ENCODE measurements around the gene CLPTM1L.
"Not testable (repeated sequence)": the region's sequence is repeated elsewhere in the genome, so short reads cannot be mapped to it uniquely, and the experiment has no call there.

The CLPTM1L gene

DNA sequence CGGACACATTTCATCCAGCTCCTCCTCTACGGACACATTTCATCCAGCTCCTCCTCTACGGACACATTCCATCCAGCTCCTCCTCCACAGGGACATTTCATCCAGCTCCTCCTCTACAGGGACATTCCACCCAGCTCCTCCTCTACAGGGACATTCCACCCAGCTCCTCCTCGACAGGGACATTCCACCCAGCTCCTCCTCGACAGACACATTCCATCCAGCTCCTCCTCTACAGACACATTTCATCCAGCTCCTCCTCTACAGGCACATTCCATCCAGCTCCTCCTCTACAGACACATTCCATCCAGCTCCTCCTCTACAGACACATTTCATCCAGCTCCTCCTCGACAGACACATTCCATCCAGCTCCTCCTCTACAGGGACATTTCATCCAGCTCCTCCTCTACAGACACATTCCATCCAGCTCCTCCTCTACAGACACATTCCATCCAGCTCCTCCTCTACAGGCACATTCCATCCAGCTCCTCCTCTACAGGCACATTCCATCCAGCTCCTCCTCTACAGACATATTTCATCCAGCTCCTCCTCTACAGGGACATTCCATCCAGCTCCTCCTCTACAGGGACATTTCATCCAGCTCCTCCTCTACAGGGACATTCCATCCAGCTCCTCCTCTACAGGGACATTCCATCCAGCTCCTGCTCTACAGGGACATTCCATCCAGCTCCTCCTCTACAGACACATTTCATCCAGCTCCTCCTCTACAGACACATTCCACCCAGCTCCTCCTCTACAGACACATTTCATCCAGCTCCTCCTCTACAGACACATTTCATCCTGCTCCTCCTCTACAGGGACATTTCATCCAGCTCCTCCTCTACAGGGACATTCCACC is 17.8 kb downstream of the CLPTM1L start:
- peaks cover 14 to 22% of the 10 kb centered on the region in 2 donors for H3K4me1 ChIP-seq (ENCODE audit: control insufficient read depth in 1 of 2, insufficient read depth in 2 of 2, low read length in 2 of 2)

DNA sequence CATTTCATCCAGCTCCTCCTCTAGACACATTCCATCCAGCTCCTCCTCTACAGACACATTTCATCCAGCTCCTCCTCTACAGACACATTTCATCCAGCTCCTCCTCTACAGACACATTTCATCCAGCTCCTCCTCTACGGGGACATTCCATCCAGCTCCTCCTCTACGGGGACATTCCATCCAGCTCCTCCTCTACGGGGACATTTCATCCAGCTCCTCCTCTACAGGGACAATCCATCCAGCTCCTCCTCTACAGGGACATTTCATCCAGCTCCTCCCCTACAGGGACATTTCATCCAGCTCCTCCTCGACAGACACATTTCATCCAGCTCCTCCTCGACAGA is 18.4 kb downstream of the CLPTM1L start:
- not testable (repeated sequence) for H3K27me3 ChIP-seq (ENCODE audit: control insufficient read depth in 1 of 2, insufficient read depth in 2 of 2, low read length in 2 of 2); H3K27ac ChIP-seq (ENCODE audit: low read depth, low read length); H3K4me3 ChIP-seq (ENCODE audit: low read depth in 1 of 2, low read length in 2 of 2); H3K9ac ChIP-seq (ENCODE audit: low read depth in 1 of 2, low read length in 2 of 2); H3K9me3 ChIP-seq (ENCODE audit: control insufficient read depth in 1 of 2, low read length in 2 of 2)
- peaks cover 10 to 16% of the 10 kb centered on the region in 2 donors for H3K4me1 ChIP-seq (ENCODE audit: control insufficient read depth in 1 of 2, insufficient read depth in 2 of 2, low read length in 2 of 2)
- peaks cover 17 to 68% of the 10 kb centered on the region in 2 donors for H3K36me3 ChIP-seq (ENCODE audit: control insufficient read depth in 1 of 2, insufficient read depth in 2 of 2, low read length in 2 of 2)

More for the DNA sequence above, 17.8 kb downstream of the CLPTM1L start:
- H3K27ac ChIP-seq (ENCODE audit: low read depth, low read length); H3K9ac ChIP-seq (ENCODE audit: low read depth in 1 of 2, low read length in 2 of 2); H3K27me3 ChIP-seq (ENCODE audit: control insufficient read depth in 1 of 2, insufficient read depth in 2 of 2, low read length in 2 of 2); H3K4me3 ChIP-seq (ENCODE audit: low read depth in 1 of 2, low read length in 2 of 2); H3K9me3 ChIP-seq (ENCODE audit: control insufficient read depth in 1 of 2, low read length in 2 of 2): not testable (repeated sequence)
- peaks cover 22 to 68% of the 10 kb centered on the region in 2 donors for H3K36me3 ChIP-seq (ENCODE audit: control insufficient read depth in 1 of 2, insufficient read depth in 2 of 2, low read length in 2 of 2)

DNA sequence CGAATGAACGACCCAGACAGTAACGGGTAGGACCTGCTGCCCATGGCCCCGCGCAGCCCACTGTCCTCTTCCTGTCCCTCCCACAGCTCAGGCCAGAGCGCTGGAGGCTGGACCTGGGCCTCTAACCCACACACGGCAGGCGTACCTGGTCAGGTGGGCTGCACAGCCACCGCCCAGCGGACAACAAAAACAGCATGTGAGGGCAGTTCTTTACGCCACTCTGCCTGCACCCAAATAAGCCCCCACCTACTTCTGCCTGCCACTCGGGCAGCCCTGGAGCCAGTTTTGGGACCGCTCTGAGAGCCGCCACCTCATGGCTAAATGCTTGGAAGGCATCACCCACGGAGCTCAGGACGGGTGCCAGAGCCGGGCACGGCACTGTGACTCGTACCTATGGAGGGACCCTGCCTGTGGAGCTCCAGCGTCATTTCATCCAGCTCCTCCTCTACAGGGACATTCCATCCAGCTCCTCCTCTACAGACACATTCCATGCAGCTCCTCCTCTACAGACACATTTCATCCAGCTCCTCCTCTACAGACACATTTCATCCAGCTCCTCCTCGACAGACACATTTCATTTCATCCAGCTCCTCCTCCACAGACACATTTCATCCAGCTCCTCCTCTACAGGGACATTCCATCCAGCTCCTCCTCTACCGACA is 18.9 kb downstream of the CLPTM1L start:
- Histone ChIP-seq H3K27ac (ENCODE audit: low read depth, low read length) (no peak overlapping the region), H3K36me3 (ENCODE audit: control insufficient read depth in 1 of 2, insufficient read depth in 2 of 2, low read length in 2 of 2) (peaks cover 21 to 68% of the 10 kb centered on the region in 2 donors), H3K27me3 (ENCODE audit: control insufficient read depth in 1 of 2, insufficient read depth in 2 of 2, low read length in 2 of 2) (no peaks in the 10 kb centered on the region), H3K4me1 (ENCODE audit: control insufficient read depth in 1 of 2, insufficient read depth in 2 of 2, low read length in 2 of 2) (peaks cover 5 to 11% of the 10 kb centered on the region in 2 donors), H3K4me3 (ENCODE audit: low read depth in 1 of 2, low read length in 2 of 2) (no peak overlapping the region), H3K9ac (ENCODE audit: low read depth in 1 of 2, low read length in 2 of 2) (no peak overlapping the region), H3K9me3 (ENCODE audit: control insufficient read depth in 1 of 2, low read length in 2 of 2) (no peaks in the 10 kb centered on the region)

DNA sequence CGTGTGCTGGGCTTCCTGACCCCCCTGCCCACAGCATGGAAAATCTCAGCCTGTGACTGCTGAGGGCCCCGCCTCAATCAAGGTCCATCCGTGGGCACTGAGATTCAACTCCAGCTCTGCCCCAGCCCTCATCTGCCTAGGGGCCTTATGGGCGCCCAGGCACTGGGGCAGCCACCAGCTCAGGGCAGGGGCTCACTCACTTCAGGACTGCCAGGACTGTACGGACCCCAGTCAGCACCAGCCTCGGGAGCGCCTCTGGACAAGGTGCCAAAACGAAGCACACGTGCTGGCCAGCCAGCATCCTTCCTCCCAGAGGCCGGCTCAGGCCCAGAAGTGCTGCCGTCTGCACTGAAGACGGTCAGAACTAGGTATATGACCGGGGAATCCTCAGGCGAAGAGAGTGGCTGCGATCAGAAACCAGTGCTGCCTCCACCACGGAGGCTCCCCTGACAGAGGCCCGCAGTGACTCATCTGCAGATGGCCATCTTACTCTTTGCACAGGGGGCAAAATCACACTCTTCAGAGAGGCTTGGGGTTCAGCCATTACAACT is 19.6 kb downstream of the CLPTM1L start:
- H3K27ac ChIP-seq (ENCODE audit: low read depth, low read length): no peak overlapping the region
- no peaks in the 10 kb centered on the region for H3K9me3 ChIP-seq (ENCODE audit: control insufficient read depth in 1 of 2, low read length in 2 of 2)
- H3K4me1 ChIP-seq (ENCODE audit: control insufficient read depth in 1 of 2, insufficient read depth in 2 of 2, low read length in 2 of 2): peaks cover 0 to 5% of the 10 kb centered on the region in 2 donors
- H3K9ac ChIP-seq (ENCODE audit: low read depth in 1 of 2, low read length in 2 of 2): no peak overlapping the region
- H3K4me3 ChIP-seq (ENCODE audit: low read depth in 1 of 2, low read length in 2 of 2): no peak overlapping the region
- no peaks in the 10 kb centered on the region for H3K27me3 ChIP-seq (ENCODE audit: control insufficient read depth in 1 of 2, insufficient read depth in 2 of 2, low read length in 2 of 2)
- H3K36me3 ChIP-seq (ENCODE audit: control insufficient read depth in 1 of 2, insufficient read depth in 2 of 2, low read length in 2 of 2): peaks cover 27 to 70% of the 10 kb centered on the region in 2 donors

DNA sequence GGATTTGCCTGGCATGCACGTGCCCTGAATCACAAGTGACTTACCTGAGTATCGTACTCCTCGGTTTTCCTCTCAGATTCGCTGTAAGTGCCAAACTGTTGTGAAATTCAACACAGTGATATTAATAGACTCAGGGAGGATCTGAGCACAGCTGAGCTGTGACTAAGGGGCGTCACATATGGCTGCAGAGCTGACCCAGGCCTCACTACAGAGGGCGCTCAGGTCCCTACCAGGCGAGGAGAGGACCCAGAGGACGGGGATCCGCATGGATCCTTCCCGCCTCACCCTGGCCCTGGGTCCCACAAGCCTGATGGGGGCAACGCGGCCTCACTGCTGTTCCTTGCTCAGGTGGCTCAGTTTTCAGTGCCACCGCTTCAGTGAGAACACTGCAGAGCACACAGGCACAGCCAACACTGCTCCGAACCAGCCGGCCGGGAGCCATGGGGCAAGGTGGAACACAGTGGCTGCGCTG is 20.1 kb downstream of the CLPTM1L start:
- H3K4me3 ChIP-seq (ENCODE audit: low read depth in 1 of 2, low read length in 2 of 2): no peak overlapping the region
- no peak overlapping the region for H3K27ac ChIP-seq (ENCODE audit: low read depth, low read length)
- H3K4me1 ChIP-seq (ENCODE audit: control insufficient read depth in 1 of 2, insufficient read depth in 2 of 2, low read length in 2 of 2): peaks cover 0 to under 1% of the 10 kb centered on the region in 2 donors
- no peaks in the 10 kb centered on the region for H3K27me3 ChIP-seq (ENCODE audit: control insufficient read depth in 1 of 2, insufficient read depth in 2 of 2, low read length in 2 of 2)
- H3K9me3 ChIP-seq (ENCODE audit: control insufficient read depth in 1 of 2, low read length in 2 of 2): no peaks in the 10 kb centered on the region
- H3K36me3 ChIP-seq (ENCODE audit: control insufficient read depth in 1 of 2, insufficient read depth in 2 of 2, low read length in 2 of 2): peaks cover 27 to 70% of the 10 kb centered on the region in 2 donors
- no peak overlapping the region for H3K9ac ChIP-seq (ENCODE audit: low read depth in 1 of 2, low read length in 2 of 2)

DNA sequence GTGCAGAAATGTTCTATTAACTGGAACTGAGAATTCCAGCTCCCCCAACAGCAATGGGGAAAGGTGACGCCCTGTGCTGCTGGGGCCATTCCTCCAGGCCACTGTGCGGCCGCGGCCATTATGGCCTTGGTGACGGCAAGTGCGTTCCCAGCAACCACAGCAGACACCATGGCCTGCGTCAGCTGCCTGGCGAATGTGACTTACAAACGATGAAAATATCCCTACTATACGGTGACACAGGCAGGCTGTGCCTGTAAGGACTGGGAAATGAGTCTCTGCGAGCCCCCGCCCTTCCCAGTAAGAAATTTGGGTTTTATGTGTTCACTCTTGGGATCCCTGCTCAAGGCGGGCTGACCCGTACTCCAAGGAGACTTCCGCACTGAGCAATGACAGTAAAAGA is 20.6 kb downstream of the CLPTM1L start:
- H3K9me3 ChIP-seq (ENCODE audit: control insufficient read depth in 1 of 2, low read length in 2 of 2): no peaks in the 10 kb centered on the region
- peaks cover 27 to 74% of the 10 kb centered on the region in 2 donors for H3K36me3 ChIP-seq (ENCODE audit: control insufficient read depth in 1 of 2, insufficient read depth in 2 of 2, low read length in 2 of 2)
- peaks cover 3 to 5% of the 10 kb centered on the region in 2 donors for H3K4me1 ChIP-seq (ENCODE audit: control insufficient read depth in 1 of 2, insufficient read depth in 2 of 2, low read length in 2 of 2)
- no peak overlapping the region for H3K4me3 ChIP-seq (ENCODE audit: low read depth in 1 of 2, low read length in 2 of 2)
- no peak overlapping the region for H3K27ac ChIP-seq (ENCODE audit: low read depth, low read length)
- H3K9ac ChIP-seq (ENCODE audit: low read depth in 1 of 2, low read length in 2 of 2): no peak overlapping the region
- H3K27me3 ChIP-seq (ENCODE audit: control insufficient read depth in 1 of 2, insufficient read depth in 2 of 2, low read length in 2 of 2): no peaks in the 10 kb centered on the region

DNA sequence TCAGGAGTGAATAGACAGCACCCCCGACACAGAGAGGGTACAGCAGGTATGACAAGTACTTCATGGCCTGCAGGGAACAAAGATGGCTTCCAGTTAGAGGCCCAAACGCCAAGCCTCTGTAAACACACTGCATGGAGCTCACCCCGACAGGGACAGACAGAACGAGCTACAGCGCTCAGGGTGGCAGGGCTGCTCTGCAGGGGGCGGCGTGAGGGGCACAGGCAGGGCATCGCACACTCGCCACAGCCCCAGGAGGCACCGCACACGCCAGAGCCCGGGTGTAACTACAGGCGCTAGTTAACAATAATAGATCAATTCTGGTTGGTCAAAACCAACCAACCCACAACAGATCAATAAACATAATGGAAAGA is 21.1 kb downstream of the CLPTM1L start:
- H3K4me1 ChIP-seq (ENCODE audit: control insufficient read depth in 1 of 2, insufficient read depth in 2 of 2, low read length in 2 of 2): peaks cover 3 to 5% of the 10 kb centered on the region in 2 donors
- H3K9me3 ChIP-seq (ENCODE audit: control insufficient read depth in 1 of 2, low read length in 2 of 2): no peaks in the 10 kb centered on the region
- H3K27me3 ChIP-seq (ENCODE audit: control insufficient read depth in 1 of 2, insufficient read depth in 2 of 2, low read length in 2 of 2): no peaks in the 10 kb centered on the region
- H3K9ac ChIP-seq (ENCODE audit: low read depth in 1 of 2, low read length in 2 of 2): no peak overlapping the region
- H3K27ac ChIP-seq (ENCODE audit: low read depth, low read length): no peak overlapping the region
- H3K36me3 ChIP-seq (ENCODE audit: control insufficient read depth in 1 of 2, insufficient read depth in 2 of 2, low read length in 2 of 2): peaks cover 29 to 74% of the 10 kb centered on the region in 2 donors
- H3K4me3 ChIP-seq (ENCODE audit: low read depth in 1 of 2, low read length in 2 of 2): no peak overlapping the region

DNA sequence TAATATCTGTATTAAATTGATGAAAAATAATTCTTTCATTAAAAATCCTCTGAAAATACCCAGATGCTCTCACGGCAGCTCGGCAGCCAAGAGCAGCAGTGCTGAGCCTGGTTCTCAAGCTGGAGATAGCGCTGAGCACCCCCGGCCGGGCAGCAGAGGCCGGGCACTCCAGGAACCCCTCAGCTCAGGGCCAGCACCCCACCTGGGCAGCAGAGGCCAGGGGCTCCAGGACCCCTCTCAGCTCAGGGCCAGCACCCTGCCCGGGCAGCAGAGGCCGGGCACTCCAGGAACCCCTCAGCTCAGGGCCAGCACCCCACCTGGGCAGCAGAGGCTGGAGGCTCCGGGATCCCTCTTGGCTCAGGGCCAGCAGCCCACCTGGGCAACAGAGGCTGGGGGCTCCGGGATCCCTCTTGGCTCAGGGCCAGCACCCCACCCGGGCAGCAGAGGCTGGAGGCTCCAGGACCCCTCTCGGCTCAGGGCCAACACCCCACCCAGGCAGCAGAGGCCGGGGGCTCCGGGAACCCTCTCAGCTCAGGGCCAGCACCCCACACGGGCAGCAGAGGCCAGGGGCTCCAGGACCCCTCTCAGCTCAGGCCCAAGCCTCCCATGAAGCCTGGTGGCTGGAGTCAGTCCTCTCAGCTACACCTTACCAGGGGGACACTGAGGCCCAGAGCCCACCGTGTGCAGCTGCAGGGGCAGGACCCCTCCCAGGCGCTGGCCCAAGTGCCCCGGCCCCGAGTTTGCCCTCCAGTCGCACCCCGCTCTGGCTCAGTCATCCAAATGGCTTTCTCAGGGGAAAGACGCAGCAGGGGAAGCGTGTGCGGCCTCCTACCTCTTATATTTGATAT is 21.7 kb downstream of the CLPTM1L start:
- no peak overlapping the region for H3K9ac ChIP-seq (ENCODE audit: low read depth in 1 of 2, low read length in 2 of 2)
- H3K27ac ChIP-seq (ENCODE audit: low read depth, low read length): no peak overlapping the region
- no peaks in the 10 kb centered on the region for H3K27me3 ChIP-seq (ENCODE audit: control insufficient read depth in 1 of 2, insufficient read depth in 2 of 2, low read length in 2 of 2)
- no peak overlapping the region for H3K4me3 ChIP-seq (ENCODE audit: low read depth in 1 of 2, low read length in 2 of 2)
- peaks cover 3 to 5% of the 10 kb centered on the region in 2 donors for H3K4me1 ChIP-seq (ENCODE audit: control insufficient read depth in 1 of 2, insufficient read depth in 2 of 2, low read length in 2 of 2)
- H3K9me3 ChIP-seq (ENCODE audit: control insufficient read depth in 1 of 2, low read length in 2 of 2): no peaks in the 10 kb centered on the region
- peaks cover 35 to 79% of the 10 kb centered on the region in 2 donors for H3K36me3 ChIP-seq (ENCODE audit: control insufficient read depth in 1 of 2, insufficient read depth in 2 of 2, low read length in 2 of 2)

DNA sequence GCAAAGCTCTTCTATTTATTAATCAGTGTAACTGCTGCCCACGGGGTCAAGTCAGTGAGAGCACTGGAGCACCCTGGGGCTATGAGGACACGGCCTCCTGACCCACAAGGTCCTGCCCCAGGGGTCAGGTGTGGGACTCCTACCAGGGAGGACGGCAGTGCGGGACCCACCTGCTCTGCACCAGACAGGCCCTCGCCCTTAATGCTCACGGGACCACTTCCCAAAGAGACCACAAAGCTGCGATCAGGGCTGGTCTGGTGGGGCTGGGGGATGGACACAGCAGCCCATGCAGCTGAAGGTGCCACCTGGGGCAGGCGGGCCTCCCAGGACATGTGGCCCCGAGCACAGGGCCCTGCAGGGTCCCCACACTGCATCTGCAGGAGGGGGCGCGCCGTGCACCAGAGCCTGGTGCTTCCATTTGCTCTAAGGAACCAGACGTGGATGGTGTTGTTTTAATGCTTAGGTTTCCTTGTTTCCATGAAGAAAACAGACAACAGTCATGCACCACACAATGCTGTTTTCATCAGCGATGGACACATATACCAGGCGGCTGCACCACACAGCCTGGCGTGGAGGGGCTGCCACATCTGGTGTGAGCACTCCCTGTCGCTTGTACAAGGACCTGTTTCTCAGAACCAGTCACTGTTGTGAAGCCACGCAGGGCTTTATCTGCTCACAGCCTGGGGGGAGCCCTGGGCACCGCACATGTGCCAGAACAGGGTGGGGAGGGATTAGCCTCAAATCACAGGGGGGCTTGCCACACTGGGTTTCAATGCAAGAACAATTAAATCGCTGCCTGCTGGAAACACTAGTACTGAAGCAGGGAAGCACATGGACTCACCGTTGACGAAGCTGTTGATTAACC is 22.6 kb downstream of the CLPTM1L start:
- Histone ChIP-seq H3K4me1 (ENCODE audit: control insufficient read depth in 1 of 2, insufficient read depth in 2 of 2, low read length in 2 of 2) (peaks cover 3 to 5% of the 10 kb centered on the region in 2 donors), H3K9me3 (ENCODE audit: control insufficient read depth in 1 of 2, low read length in 2 of 2) (no peaks in the 10 kb centered on the region), H3K36me3 (ENCODE audit: control insufficient read depth in 1 of 2, insufficient read depth in 2 of 2, low read length in 2 of 2) (peaks cover 38 to 84% of the 10 kb centered on the region in 2 donors), H3K9ac (ENCODE audit: low read depth in 1 of 2, low read length in 2 of 2) (no peak overlapping the region), H3K4me3 (ENCODE audit: low read depth in 1 of 2, low read length in 2 of 2) (no peak overlapping the region), H3K27ac (ENCODE audit: low read depth, low read length) (no peak overlapping the region), H3K27me3 (ENCODE audit: control insufficient read depth in 1 of 2, insufficient read depth in 2 of 2, low read length in 2 of 2) (no peaks in the 10 kb centered on the region)
